Upper lobe of left lung (tissue), 4 donors: ENCODE measurements around the gene TOPAZ1.

Experiments
- CTCF ChIP-seq, 6 experiments: fragments of 450-650 bp in 4 of 6; fragments of 200-600 bp in 2 of 6; sonication (generic) in 2 of 6; IDR thresholded peaks; one replicate each; pipeline ENCODE4 v1.5.1; 2016 to 2019; ENCODE audit warnings: antibody characterized with exemption in 6 of 6
- EP300 ChIP-seq, 4 donors: sonication (generic); formaldehyde crosslinking; IDR thresholded peaks; one replicate each; pipeline ENCODE4 v1.5.1; 2017; ENCODE audit warnings: antibody characterized with exemption in 4 of 4, control low read depth in 2 of 4
- POLR2A ChIP-seq, 4 donors: fragments of 450-650 bp; IDR thresholded peaks; one replicate each; pipeline ENCODE4 v1.5.1; 2016 to 2017; ENCODE audit warnings: antibody characterized with exemption in 4 of 4, mild to moderate bottlenecking in 2 of 4
- POLR2AphosphoS5 ChIP-seq, 2 donors: sonication (generic); formaldehyde crosslinking; IDR thresholded peaks; one replicate each; pipeline ENCODE4 v1.5.1; 2017; ENCODE audit warnings: antibody characterized with exemption in 2 of 2

GRCh38 chr3:44238889-44239288, 2.8 kb upstream of the TOPAZ1 start:
- no peak for TF ChIP-seq CTCF (IDR thresholded peaks at IDR 0.05)
- no peak for TF ChIP-seq POLR2A (IDR thresholded peaks at IDR 0.05)
- no peak for TF ChIP-seq EP300 (IDR thresholded peaks at IDR 0.05)
- TF ChIP-seq POLR2AphosphoS5 (IDR thresholded peaks at IDR 0.05) = no peak
